ENCODE data around the gene OR6C75. TPM values are rescaled to one million over a fixed set of nuclear protein-coding genes. Genes with fewer than 3 reads are reported as not detected.
"Not testable (repeated sequence)": the region's sequence is repeated elsewhere in the genome, so short reads cannot be mapped to it uniquely, and the experiment has no call there.

Gene OR6C75
- total RNA-seq (2021; fragmentation: NEBNext Ultra II Directional; extraction: Animal tissue kit (Norgen Biotek cat#: 25700)) = not detected
- long read RNA-seq = 0 reads

DNA sequence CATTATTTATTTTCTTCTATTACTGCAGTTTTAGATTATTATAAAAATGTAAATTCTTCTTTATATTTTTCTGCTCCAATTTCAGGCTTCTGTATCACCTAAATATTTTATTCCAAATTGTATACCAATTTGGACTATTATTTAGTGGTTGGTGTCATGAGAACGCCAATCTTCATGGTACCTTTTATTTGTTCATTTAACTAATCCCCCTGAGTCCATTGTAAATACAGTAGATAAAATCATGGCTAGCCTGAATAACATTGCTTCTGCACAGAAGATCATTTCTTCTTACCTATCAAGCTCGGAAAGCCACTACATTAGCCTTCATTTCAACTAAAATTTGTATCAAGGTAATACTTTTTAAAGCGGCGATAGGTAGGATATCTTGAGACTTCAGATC, at the start of gene OR6C75:
Gene OR6C75 (plus strand): TSS at position 301 of the 400 bp plus-strand sequence. CDS start 2,136 bp downstream, outside the sequence.
- Mint-ChIP-seq H3K36me3 (ENCODE audit: low read depth) (no peaks in the 10 kb centered on the region), H3K27ac (no peak within 1 kb of the TSS), H3K4me1 (ENCODE audit: low read depth) (no peaks in the 10 kb centered on the region), H3K4me3 (no peak within 1 kb of the TSS), H3K27me3 (ENCODE audit: insufficient read depth) (no peaks in the 10 kb centered on the region), H3K9me3 (peaks cover 38% of the 10 kb centered on the region)
- TF ChIP-seq, protein P1, sequence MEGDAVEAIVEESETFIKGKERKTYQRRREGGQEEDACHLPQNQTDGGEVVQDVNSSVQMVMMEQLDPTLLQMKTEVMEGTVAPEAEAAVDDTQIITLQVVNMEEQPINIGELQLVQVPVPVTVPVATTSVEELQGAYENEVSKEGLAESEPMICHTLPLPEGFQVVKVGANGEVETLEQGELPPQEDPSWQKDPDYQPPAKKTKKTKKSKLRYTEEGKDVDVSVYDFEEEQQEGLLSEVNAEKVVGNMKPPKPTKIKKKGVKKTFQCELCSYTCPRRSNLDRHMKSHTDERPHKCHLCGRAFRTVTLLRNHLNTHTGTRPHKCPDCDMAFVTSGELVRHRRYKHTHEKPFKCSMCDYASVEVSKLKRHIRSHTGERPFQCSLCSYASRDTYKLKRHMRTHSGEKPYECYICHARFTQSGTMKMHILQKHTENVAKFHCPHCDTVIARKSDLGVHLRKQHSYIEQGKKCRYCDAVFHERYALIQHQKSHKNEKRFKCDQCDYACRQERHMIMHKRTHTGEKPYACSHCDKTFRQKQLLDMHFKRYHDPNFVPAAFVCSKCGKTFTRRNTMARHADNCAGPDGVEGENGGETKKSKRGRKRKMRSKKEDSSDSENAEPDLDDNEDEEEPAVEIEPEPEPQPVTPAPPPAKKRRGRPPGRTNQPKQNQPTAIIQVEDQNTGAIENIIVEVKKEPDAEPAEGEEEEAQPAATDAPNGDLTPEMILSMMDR (IDR thresholded peaks at IDR 0.05) = no peak
- DNase-seq = no peak

DNA sequence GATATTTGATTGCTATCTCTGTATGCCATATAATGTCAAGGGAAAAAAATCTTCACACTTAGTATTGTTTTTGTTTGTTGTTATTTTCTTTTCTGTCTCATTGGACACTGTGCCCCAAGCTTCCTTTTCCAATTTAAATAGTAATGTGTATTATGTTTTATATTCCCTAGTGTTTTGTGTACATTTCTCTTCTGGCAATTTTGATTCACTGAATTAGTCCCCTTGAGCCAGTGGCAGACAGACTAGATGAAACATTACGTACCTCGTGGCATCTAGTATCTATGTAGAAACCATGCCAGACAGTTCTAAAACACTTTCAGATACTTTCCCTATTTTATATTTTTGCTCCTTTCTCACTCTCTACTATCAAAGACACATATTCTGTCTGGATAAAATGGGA, 48.7 kb upstream of the OR6C75 start, which contains the start of gene OR6C1:
Gene OR6C1 (plus strand): TSS at position 301 of the 400 bp plus-strand sequence. CDS start 6,257 bp downstream, outside the sequence.
- Mint-ChIP-seq H3K4me3 (no peak within 1 kb of the TSS), H3K4me1 (ENCODE audit: low read depth) (no peaks in the 10 kb centered on the region), H3K36me3 (ENCODE audit: low read depth) (no peaks in the 10 kb centered on the region; the same call in 1 of the 2 replicates), H3K27ac (no peak within 1 kb of the TSS), H3K27me3 (ENCODE audit: insufficient read depth) (no peaks in the 10 kb centered on the region; the same call in 1 of the 2 replicates), H3K9me3 (peaks cover 31% of the 10 kb centered on the region)
- no peak for DNase-seq
- TF ChIP-seq, protein P1 (IDR thresholded peaks at IDR 0.05) = no peak

DNA sequence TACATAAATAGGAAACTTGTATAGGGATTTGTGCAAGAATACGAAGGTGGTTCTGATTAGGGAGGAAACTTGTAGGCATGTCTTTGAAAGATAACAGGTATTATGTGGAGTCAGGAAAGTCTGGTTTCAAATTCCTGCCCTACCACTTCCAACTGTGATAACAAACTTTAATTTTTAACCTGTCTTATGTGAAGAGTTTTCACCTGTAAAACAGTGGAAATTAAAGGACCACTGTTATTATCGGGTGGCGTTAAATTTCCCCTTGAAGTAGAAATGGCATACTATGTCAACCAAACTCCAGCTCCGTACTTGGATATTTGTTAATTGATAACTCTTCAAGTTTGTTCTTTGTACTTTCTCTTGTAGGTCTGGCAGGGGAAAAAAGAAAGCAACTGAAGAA, 42.6 kb upstream of the OR6C75 start:
- H3K9me3 Mint-ChIP-seq = peaks cover 21% of the 10 kb centered on the region
- no peak overlapping the region for H3K27ac Mint-ChIP-seq
- no peaks in the 10 kb centered on the region; the same call in 1 of the 2 replicates for H3K36me3 Mint-ChIP-seq (ENCODE audit: low read depth)
- DNase-seq = no peak
- H3K27me3 Mint-ChIP-seq (ENCODE audit: insufficient read depth) = no peaks in the 10 kb centered on the region; the same call in 1 of the 2 replicates
- TF ChIP-seq, protein P1 (IDR thresholded peaks at IDR 0.05) = no peak
- H3K4me1 Mint-ChIP-seq (ENCODE audit: low read depth) = no peaks in the 10 kb centered on the region
- H3K4me3 Mint-ChIP-seq = no peak overlapping the region

DNA sequence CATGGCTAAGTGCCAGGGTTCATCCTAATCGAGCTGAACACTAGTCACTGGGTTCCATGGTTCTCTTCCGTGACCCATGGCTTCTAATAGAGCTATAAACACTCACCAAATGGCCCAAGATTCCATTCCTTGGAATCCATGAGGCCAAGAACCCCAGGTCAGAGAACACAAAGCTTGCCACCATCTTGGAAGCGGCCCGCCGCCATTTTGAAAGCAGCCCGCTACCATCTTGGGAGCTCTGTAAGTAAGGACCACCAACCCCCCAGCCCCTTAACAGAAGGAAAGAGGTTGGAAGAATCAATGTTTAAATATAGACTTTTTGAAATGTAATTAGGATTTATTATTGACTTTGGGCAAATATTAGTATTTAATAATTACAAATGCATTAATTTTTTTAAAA, 37.0 kb upstream of the OR6C75 start:
- not testable (repeated sequence) for H3K27me3 Mint-ChIP-seq (ENCODE audit: insufficient read depth); H3K36me3 Mint-ChIP-seq (ENCODE audit: low read depth); H3K4me3 Mint-ChIP-seq

DNA sequence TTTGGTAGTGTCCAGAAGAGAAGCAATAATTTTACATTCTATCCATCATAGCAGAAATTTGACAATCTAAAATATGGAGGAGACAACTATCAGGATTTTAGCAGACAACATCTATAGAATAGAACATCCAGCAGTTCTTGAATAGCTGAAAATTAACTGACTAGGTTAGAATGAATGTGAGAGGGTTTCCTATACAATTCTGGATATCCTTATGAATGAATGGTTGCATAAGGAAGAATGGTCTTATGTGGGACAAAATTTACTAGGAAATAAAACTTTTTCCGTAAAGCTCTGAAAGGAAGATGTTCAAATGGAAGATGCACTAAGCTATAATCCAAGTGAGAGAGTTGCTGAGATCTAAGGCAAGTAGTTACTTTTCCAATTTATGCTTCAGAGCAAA, 32.3 kb upstream of the OR6C75 start, which contains the start of gene OR6C3:
Gene OR6C3 (plus strand): TSS at position 301 of the 400 bp plus-strand sequence. CDS start 955 bp downstream, outside the sequence.
- Mint-ChIP-seq H3K4me1 (ENCODE audit: low read depth) (no peaks in the 10 kb centered on the region), H3K27ac (no peak within 1 kb of the TSS), H3K9me3 (peaks cover 22% of the 10 kb centered on the region), H3K4me3 (no peak within 1 kb of the TSS), H3K27me3 (ENCODE audit: insufficient read depth) (no peaks in the 10 kb centered on the region), H3K36me3 (ENCODE audit: low read depth) (no peaks in the 10 kb centered on the region)
- TF ChIP-seq, protein P1 (IDR thresholded peaks at IDR 0.05) = no peak
- DNase-seq = no peak

More for the DNA sequence above, 37.0 kb upstream of the OR6C75 start:
- H3K27ac Mint-ChIP-seq; DNase-seq; H3K4me1 Mint-ChIP-seq (ENCODE audit: low read depth): not testable (repeated sequence)
- H3K9me3 Mint-ChIP-seq = peaks cover 22% of the 10 kb centered on the region

DNA sequence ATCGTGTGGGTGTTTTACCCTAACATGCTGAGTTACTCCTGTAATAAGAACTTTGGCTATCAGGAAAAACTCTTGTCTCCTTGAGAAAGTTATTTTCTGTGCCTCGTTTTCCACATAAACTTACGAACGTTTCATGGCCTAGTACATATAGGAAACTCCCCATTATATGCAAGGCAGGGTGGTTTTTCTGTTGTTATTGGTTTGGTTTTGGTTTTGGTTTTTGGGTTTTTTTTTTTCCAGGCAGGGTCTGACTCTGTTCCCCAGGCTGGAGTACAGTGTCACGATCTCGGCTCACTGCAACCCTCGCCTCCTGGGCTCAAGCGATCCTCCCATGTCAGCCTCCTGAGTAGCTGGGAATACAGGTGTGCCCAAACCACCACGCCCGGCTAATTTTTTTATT, 26.8 kb upstream of the OR6C75 start:
- no peaks in the 10 kb centered on the region for H3K27me3 Mint-ChIP-seq (ENCODE audit: insufficient read depth)
- no peak for DNase-seq
- no peak overlapping the region for H3K27ac Mint-ChIP-seq
- H3K36me3 Mint-ChIP-seq (ENCODE audit: low read depth) = no peaks in the 10 kb centered on the region
- peaks cover 36% of the 10 kb centered on the region for H3K9me3 Mint-ChIP-seq
- TF ChIP-seq, protein P1 (IDR thresholded peaks at IDR 0.05) = no peak
- H3K4me1 Mint-ChIP-seq (ENCODE audit: low read depth) = no peaks in the 10 kb centered on the region
- H3K4me3 Mint-ChIP-seq = no peak overlapping the region

DNA sequence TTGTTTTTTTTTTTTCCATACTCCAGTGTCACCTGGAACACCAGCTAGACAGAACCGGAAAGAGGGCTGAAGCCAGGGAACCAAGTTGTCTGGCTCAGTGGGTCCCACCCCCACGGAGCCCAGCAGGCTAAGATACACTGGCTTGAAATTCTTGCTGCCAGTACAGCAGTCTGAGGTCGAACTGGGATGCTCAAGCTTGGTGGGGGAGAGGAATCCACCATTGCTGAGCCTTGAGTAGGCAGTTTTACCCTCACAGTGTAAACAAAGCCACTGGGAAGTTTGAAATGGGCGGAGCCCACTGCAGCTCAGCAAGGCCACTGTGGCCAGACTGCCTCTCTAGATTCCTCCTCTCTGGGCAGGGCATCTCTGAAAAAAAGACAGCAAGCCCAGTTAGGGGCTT, 7.4 kb upstream of the OR6C75 start:
- H3K4me3 Mint-ChIP-seq; H3K36me3 Mint-ChIP-seq (ENCODE audit: low read depth); H3K27me3 Mint-ChIP-seq (ENCODE audit: insufficient read depth): not testable (repeated sequence)

More for the DNA sequence above, 7.4 kb upstream of the OR6C75 start:
- peaks cover 54% of the 10 kb centered on the region for H3K9me3 Mint-ChIP-seq
- H3K27ac Mint-ChIP-seq; H3K4me1 Mint-ChIP-seq (ENCODE audit: low read depth); DNase-seq: not testable (repeated sequence)
